ENCODE data around the gene AQP2.

GRCh38 chr12:49972641-49973360 lies 22.3 kb downstream of the AQP2 start, which contains the start of gene AQP6:
- TF ChIP-seq MEF2D (CRISPR knock-in tag; IDR thresholded peaks at IDR 0.05) (no peak), NFIC (IDR thresholded peaks at IDR 0.05; ENCODE audit: low read length) (no peak), ZNF644 (CRISPR knock-in tag; IDR thresholded peaks at IDR 0.05; ENCODE audit: low read depth) (no peak), CTCF (CRISPR knock-in tag; IDR thresholded peaks at IDR 0.05) (no peak), TBP (CRISPR knock-in tag; IDR thresholded peaks at IDR 0.05) (no peak), ZNF850 (CRISPR knock-in tag; conservative IDR thresholded peaks at IDR 0.05) (no peak), ZFP91 (CRISPR knock-in tag; IDR thresholded peaks at IDR 0.05; ENCODE audit: borderline replicate concordance) (no peak), ZNF18 (CRISPR knock-in tag; IDR thresholded peaks at IDR 0.05; ENCODE audit: insufficient replicate concordance) (no peak), FOXP1 (IDR thresholded peaks at IDR 0.05) (no peak), FOXP1 (CRISPR knock-in tag; IDR thresholded peaks at IDR 0.05) (no peak)

Measured in HepG2 (cell line).